ENCODE results near the gene UBE2I. TPM values are rescaled to one million over a fixed set of nuclear protein-coding genes. Genes with fewer than 3 reads are reported as not detected.

Gene UBE2I
- total RNA-seq, result 46.7 and 58.3 TPM in 2 replicates

GRCh38 chr16:1308977-1309885 is at the start of gene UBE2I:
TSS of gene UBE2I (plus strand) at chr16:1309636. CDS start at chr16:1314031, 4,395 bp downstream.

GRCh38 chr16:1333149-1333812 is 23.8 kb downstream of the UBE2I start, which contains the start of gene BAIAP3:
TSS of gene BAIAP3 (plus strand) at chr16:1333645. CDS start at chr16:1338550, 4,905 bp downstream.

GRCh38 chr16:1351582-1352362 is 42.3 kb downstream of the UBE2I start, which contains the start of the genes GNPTG and TSR3:
TSS of gene GNPTG (plus strand) at chr16:1351931. CDS start at chr16:1351966, 35 bp downstream.
TSS of gene TSR3 (minus strand) at chr16:1351878. CDS start at chr16:1351804, 74 bp downstream.

Other genes starting within 250 kb of the UBE2I start
- gene SSTR5, start 236.9 kb upstream of the UBE2I start, total RNA-seq, result not detected in 2 replicates
- not detected in 2 replicates for gene C1QTNF8, start 213.4 kb upstream of the UBE2I start, total RNA-seq
- gene CACNA1H, start 156.5 kb upstream of the UBE2I start, total RNA-seq, result under 0.01 and 0.20 TPM in 2 replicates
- gene TPSG1, start 84.4 kb upstream of the UBE2I start, total RNA-seq, result not detected in 2 replicates
- gene TPSB2, start 79.5 kb upstream of the UBE2I start, total RNA-seq, result not detected in 2 replicates
- gene TPSAB1, start 68.9 kb upstream of the UBE2I start, total RNA-seq, result not detected in 2 replicates
- not detected in 2 replicates for gene TPSD1, start 53.6 kb upstream of the UBE2I start, total RNA-seq
- gene BAIAP3, start 24.0 kb downstream of the UBE2I start, total RNA-seq, result under 0.01 TPM in 2 replicates
- gene TSR3, start 42.2 kb downstream of the UBE2I start, total RNA-seq, result 48.9 and 52.9 TPM in 2 replicates
- 27.0 and 35.6 TPM in 2 replicates for gene GNPTG, start 42.3 kb downstream of the UBE2I start, total RNA-seq
- gene UNKL, start 105.1 kb downstream of the UBE2I start, total RNA-seq, result 5.5 and 8.4 TPM in 2 replicates
- gene UQCC4, start 111.1 kb downstream of the UBE2I start, total RNA-seq, result 14.1 and 15.1 TPM in 2 replicates
- gene PERCC1, start 121.4 kb downstream of the UBE2I start, total RNA-seq, result not detected in 2 replicates
- gene CCDC154, start 134.9 kb downstream of the UBE2I start, total RNA-seq, result under 0.01 and 0.20 TPM in 2 replicates
- 80.0 and 107 TPM in 2 replicates for gene CLCN7, start 165.4 kb downstream of the UBE2I start, total RNA-seq
- under 0.01 and 0.39 TPM in 2 replicates for gene PTX4, start 179.3 kb downstream of the UBE2I start, total RNA-seq
- gene TELO2, start 183.7 kb downstream of the UBE2I start, total RNA-seq, result 23.1 and 31.9 TPM in 2 replicates
- gene TMEM204, start 224.0 kb downstream of the UBE2I start, total RNA-seq, result 14.9 and 15.8 TPM in 2 replicates